Esophagus squamous epithelium (tissue), 5 donors: ENCODE results near the gene CCDC157. TPM values are rescaled to one million over a fixed set of nuclear protein-coding genes. Genes with fewer than 3 reads are reported as not detected.

Experiments used
- DNase-seq: peaks from one replicate; lab custom pipeline; 2025; lab: John Stamatoyannopoulos, UW
- H3K27ac ChIP-seq, 4 donors: fragments of 200-600 bp; sonication (generic); one replicate each; pipeline ENCODE4 v1.5.1; 2016 to 2019; ENCODE audit warnings: mild to moderate bottlenecking in 1 of 4
- H3K27me3 ChIP-seq, 4 donors: fragments of 200-600 bp; sonication (generic); 1 replicate in 3 of 4; 2 replicates in 1 of 4; pipeline versions ENCODE4 v1.5.1 to v1.6.0; 2017 to 2021; ENCODE audit warnings: antibody characterized with exemption in 1 of 4
- H3K36me3 ChIP-seq, 3 donors: fragments of 200-600 bp; sonication (generic); one replicate each; pipeline ENCODE4 v1.5.1; 2016 to 2019
- H3K4me1 ChIP-seq, 3 donors: fragments of 200-600 bp; sonication (generic); one replicate each; pipeline ENCODE4 v1.5.1; 2017 to 2019
- H3K4me3 ChIP-seq, 4 donors: fragments of 200-600 bp; sonication (generic); 1 replicate in 3 of 4; 2 replicates in 1 of 4; pipeline ENCODE4 v1.5.1; 2016 to 2019; ENCODE audit warnings: mild to moderate bottlenecking in 2 of 4, moderate library complexity in 1 of 4
- H3K9me3 ChIP-seq, 3 donors: fragments of 200-600 bp; sonication (generic); one replicate each; pipeline ENCODE4 v1.5.1; 2016 to 2019
- CTCF ChIP-seq, 6 experiments: fragments of 450-650 bp in 4 of 6; fragments of 200-600 bp in 2 of 6; sonication (generic) in 2 of 6; IDR thresholded peaks; one replicate each; pipeline ENCODE4 v1.5.1; 2016 to 2019; ENCODE audit warnings: antibody characterized with exemption in 6 of 6, mild to moderate bottlenecking in 4 of 6, moderate library complexity in 4 of 6
- POLR2A ChIP-seq, 4 donors: fragments of 450-650 bp; IDR thresholded peaks; one replicate each; pipeline ENCODE4 v1.6.1; 2017; ENCODE audit warnings: antibody characterized with exemption in 4 of 4, mild to moderate bottlenecking in 4 of 4, moderate library complexity in 3 of 4
- WGBS, 2 donors: methylation state at CpG; one replicate each; pipeline ENCODE4 v1.1.5; 2018; 5-methylcytosine and 5-hydroxymethylcytosine counted together
- intact Hi-C: fragments of 100-400 bp; cut with DNase I; formaldehyde crosslinking; loops from one replicate; pipeline ENCODE4 v1.15.0; 2022
- total RNA-seq, 4 donors: library from RNA; depleted of rRNA; stranded (reverse); fragments of >200 nt; gene quantifications; one replicate each; pipeline ENCODE4 v1.1.0, GENCODE V29; 2016
- donor health status: DM: yes; HTN: yes; CAD: no.

Gene CCDC157
- total RNA-seq, 4 donors from 2014 or later: 0.47 to 9.2 (median 3.1) TPM

GRCh38 chr22:30332551-30332950 is 24.3 kb upstream of the CCDC157 start:
- no peak for TF ChIP-seq POLR2A (IDR thresholded peaks at IDR 0.05)
- TF ChIP-seq CTCF (IDR thresholded peaks at IDR 0.05): no peak
- intact Hi-C loops: no loop called here

GRCh38 chr22:30332994-30333706 is 23.7 kb upstream of the CCDC157 start:
- H3K27ac ChIP-seq: no peak overlapping the region
- peaks cover 51 to 88% (median 55%) of the 10 kb centered on the region in 3 donors for H3K36me3 ChIP-seq
- peaks cover 0 to 5% (median 0%) of the 10 kb centered on the region in 3 donors for H3K4me1 ChIP-seq
- no peaks in the 10 kb centered on the region for H3K27me3 ChIP-seq
- intact Hi-C loops: no loop called here
- TF ChIP-seq POLR2A (IDR thresholded peaks at IDR 0.05) (no peak), CTCF (IDR thresholded peaks at IDR 0.05) (no peak)
- no peak for DNase-seq
- no peaks in the 10 kb centered on the region for H3K9me3 ChIP-seq
- 86 to 97% methylated on average over 2 of the region's 2 CpGs for WGBS, 2 donors
- no peak overlapping the region for H3K4me3 ChIP-seq

More at GRCh38 chr22:30332551-30332950, 24.3 kb upstream of the CCDC157 start:
- no peaks in the 10 kb centered on the region for H3K27me3 ChIP-seq
- no peak for DNase-seq
- no peak overlapping the region for H3K4me3 ChIP-seq
- 59 to 92% methylated on average over 2 of the region's 5 CpGs for WGBS, 2 donors
- H3K9me3 ChIP-seq: no peaks in the 10 kb centered on the region
- H3K27ac ChIP-seq: no peak overlapping the region
- peaks cover 0 to 11% (median under 1%) of the 10 kb centered on the region in 3 donors for H3K4me1 ChIP-seq
- H3K36me3 ChIP-seq: peaks cover 45 to 82% (median 49%) of the 10 kb centered on the region in 3 donors

- no peaks in the 10 kb centered on the region for H3K9me3 ChIP-seq
- H3K27ac ChIP-seq: no peak overlapping the region
- no peak for DNase-seq
- TF ChIP-seq POLR2A (IDR thresholded peaks at IDR 0.05): no peak
- 72 to 78% methylated on average over 3 of the region's 3 CpGs for WGBS, 2 donors
- H3K27me3 ChIP-seq: no peaks in the 10 kb centered on the region
- H3K36me3 ChIP-seq: peaks cover 57 to 93% (median 60%) of the 10 kb centered on the region in 3 donors
- no peak overlapping the region for H3K4me3 ChIP-seq
- no peaks in the 10 kb centered on the region for H3K4me1 ChIP-seq
- intact Hi-C loops: no loop called here
Measured at GRCh38 chr22:30333707-30334087, 23.1 kb upstream of the CCDC157 start.

- H3K4me3 ChIP-seq: no peak overlapping the region
- TF ChIP-seq POLR2A (IDR thresholded peaks at IDR 0.05) (no peak), CTCF (IDR thresholded peaks at IDR 0.05) (no peak)
- intact Hi-C loops: no loop called here
- no peaks in the 10 kb centered on the region for H3K27me3 ChIP-seq
- no peaks in the 10 kb centered on the region for H3K4me1 ChIP-seq
- H3K27ac ChIP-seq: no peak overlapping the region
- 93 to 100% methylated on average over 1 to 3 of the region's 4 CpGs for WGBS, 2 donors
- H3K9me3 ChIP-seq: no peaks in the 10 kb centered on the region
- no peak for DNase-seq
- H3K36me3 ChIP-seq: peaks cover 66 to 100% (median 70%) of the 10 kb centered on the region in 3 donors
Measured at GRCh38 chr22:30334646-30335045, 22.2 kb upstream of the CCDC157 start.

GRCh38 chr22:30335236-30335635 is 21.6 kb upstream of the CCDC157 start:
- Histone ChIP-seq H3K36me3 (peaks cover 72 to 100% (median 75%) of the 10 kb centered on the region in 3 donors), H3K4me3 (no peak overlapping the region), H3K27ac (no peak overlapping the region), H3K27me3 (no peaks in the 10 kb centered on the region), H3K4me1 (no peaks in the 10 kb centered on the region), H3K9me3 (no peaks in the 10 kb centered on the region)
- intact Hi-C loops: no loop called here
- TF ChIP-seq POLR2A (IDR thresholded peaks at IDR 0.05) (no peak), CTCF (IDR thresholded peaks at IDR 0.05) (no peak)
- 100% methylated on average over 1 of the region's 1 CpG; no CpG with 5 or more reads in 1 of the 2 donors for WGBS, 2 donors
- DNase-seq: no peak
